Suprapubic skin (tissue), 4 donors: ENCODE measurements around the gene MYO9B. TPM values are rescaled to one million over a fixed set of nuclear protein-coding genes. Genes with fewer than 3 reads are reported as not detected.

Source experiments
- DNase-seq, 2 donors: peaks; one replicate each; pipeline ENCODE4 v3.0.0-alpha.2; 2019; ENCODE audit warnings: low spot score in 2 of 2
- H3K27ac ChIP-seq: fragments of 200-600 bp; sonication (generic); one replicate; pipeline ENCODE4 v1.5.1; 2019
- H3K27me3 ChIP-seq: fragments of 200-600 bp; sonication (generic); one replicate; pipeline ENCODE4 v1.5.1; 2019
- H3K36me3 ChIP-seq: fragments of 200-600 bp; sonication (generic); one replicate; pipeline ENCODE4 v1.5.1; 2019
- H3K4me1 ChIP-seq: fragments of 200-600 bp; sonication (generic); one replicate; pipeline ENCODE4 v1.5.1; 2019
- H3K4me3 ChIP-seq: fragments of 200-600 bp; sonication (generic); one replicate; pipeline ENCODE4 v1.5.1; 2019; ENCODE audit warnings: mild to moderate bottlenecking
- H3K9me3 ChIP-seq: fragments of 200-600 bp; sonication (generic); one replicate; pipeline ENCODE4 v1.5.1; 2019
- EP300 ChIP-seq: sonication (generic); formaldehyde crosslinking; IDR thresholded peaks from one replicate; pipeline ENCODE4 v1.6.1; 2017; ENCODE audit warnings: antibody characterized with exemption
- POLR2A ChIP-seq, 2 donors: fragments of 450-650 bp; IDR thresholded peaks; one replicate each; pipeline ENCODE4 v1.6.1; 2017; ENCODE audit warnings: antibody characterized with exemption in 2 of 2, mild to moderate bottlenecking in 2 of 2, moderate library complexity in 2 of 2
- POLR2AphosphoS5 ChIP-seq, 3 donors: sonication (generic); formaldehyde crosslinking; IDR thresholded peaks; one replicate each; pipeline ENCODE4 v1.6.1; 2017; ENCODE audit warnings: antibody characterized with exemption in 3 of 3
- WGBS: methylation state at CpG from one replicate; pipeline ENCODE4 v1.1.5; 2018; 5-methylcytosine and 5-hydroxymethylcytosine counted together
- total RNA-seq, 4 donors: library from RNA; depleted of rRNA; stranded (reverse); fragments of >200 nt; gene quantifications; one replicate each; pipeline ENCODE4 v1.1.0, GENCODE V29; 2016
- TF ChIP-seq, protein P1 (sequence below), 2 donors: fragments of 200-600 bp in 1 of 2; fragments of 450-650 bp in 1 of 2; sonication (generic) in 1 of 2; IDR thresholded peaks; one replicate each; pipeline ENCODE4 v1.5.1; 2016 to 2019; ENCODE audit warnings: antibody characterized with exemption in 2 of 2, mild to moderate bottlenecking in 1 of 2, moderate library complexity in 1 of 2

The MYO9B gene
- total RNA-seq, 4 donors from 2014 or later: 43.6 to 99.9 (median 69.5) TPM

DNA sequence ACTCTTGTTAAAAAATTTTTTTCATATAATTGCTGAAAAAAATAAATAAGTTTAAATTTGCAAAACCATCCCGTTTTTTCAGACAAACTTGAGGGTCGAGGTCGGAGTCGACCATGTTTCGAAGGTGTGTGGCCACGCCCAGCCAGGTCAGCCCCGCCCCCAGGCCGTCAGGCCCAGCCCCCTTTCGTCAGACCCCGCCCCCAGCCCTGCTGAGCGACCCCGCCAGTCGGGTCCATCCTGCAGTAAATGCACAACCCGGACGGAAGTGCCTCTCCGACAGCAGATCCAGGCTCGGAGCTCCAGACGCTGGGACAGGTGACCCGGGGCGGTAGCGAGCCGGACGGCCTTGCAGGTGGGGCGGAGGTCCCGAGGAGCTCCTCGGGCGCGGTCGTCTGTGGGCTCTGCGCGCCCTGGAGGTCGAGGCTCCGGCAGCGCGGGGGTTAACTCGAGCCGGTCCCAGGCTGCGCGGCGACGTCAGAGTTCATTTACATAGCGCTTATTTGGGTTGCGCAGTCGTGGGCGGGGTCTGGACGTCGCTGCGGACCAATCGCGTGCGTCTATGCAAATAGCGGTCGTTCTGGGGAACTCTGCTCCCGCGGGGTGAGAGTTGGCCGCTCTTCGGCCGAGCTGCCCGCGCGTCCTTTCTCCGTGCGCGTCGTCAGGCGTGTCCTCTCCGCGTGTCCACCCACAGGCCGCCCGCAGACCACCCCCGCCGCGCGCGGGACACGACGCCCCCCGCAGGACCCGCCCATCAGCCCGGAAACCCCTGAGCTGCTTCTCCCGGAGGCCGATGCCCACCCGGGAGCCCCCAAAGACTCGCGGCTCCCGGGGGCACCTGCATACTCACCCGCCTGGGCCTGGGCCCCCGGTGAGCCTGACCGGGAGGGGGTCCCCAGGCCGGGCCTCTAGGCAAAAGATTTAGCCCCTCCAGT is 150.7 kb downstream of the MYO9B start, which contains the start of gene OCEL1:
Gene OCEL1 (plus strand): TSS at position 225 of the 932 bp plus-strand sequence. CDS start 22 bp downstream, at position 247.
- Histone ChIP-seq H3K36me3 (peaks cover 3% of the 10 kb centered on the region), H3K27me3 (no peaks in the 10 kb centered on the region), H3K4me3 (peak within 1 kb of the TSS; percentile 67), H3K4me1 (peaks cover 23% of the 10 kb centered on the region), H3K9me3 (no peaks in the 10 kb centered on the region), H3K27ac (peak within 1 kb of the TSS; percentile 81)
- WGBS: 0% methylated on average over 6 of the region's 90 CpGs
- DNase-seq: peak; percentile 99 to 100
- TF ChIP-seq EP300 (no peak), POLR2A (IDR thresholded peaks at IDR 0.05) (peak in 1 of 2 donors; percentile 13), POLR2AphosphoS5 (IDR thresholded peaks at IDR 0.05) (peak in 2 of 3 donors; percentile 78 to 94)
- TF ChIP-seq, protein P1, sequence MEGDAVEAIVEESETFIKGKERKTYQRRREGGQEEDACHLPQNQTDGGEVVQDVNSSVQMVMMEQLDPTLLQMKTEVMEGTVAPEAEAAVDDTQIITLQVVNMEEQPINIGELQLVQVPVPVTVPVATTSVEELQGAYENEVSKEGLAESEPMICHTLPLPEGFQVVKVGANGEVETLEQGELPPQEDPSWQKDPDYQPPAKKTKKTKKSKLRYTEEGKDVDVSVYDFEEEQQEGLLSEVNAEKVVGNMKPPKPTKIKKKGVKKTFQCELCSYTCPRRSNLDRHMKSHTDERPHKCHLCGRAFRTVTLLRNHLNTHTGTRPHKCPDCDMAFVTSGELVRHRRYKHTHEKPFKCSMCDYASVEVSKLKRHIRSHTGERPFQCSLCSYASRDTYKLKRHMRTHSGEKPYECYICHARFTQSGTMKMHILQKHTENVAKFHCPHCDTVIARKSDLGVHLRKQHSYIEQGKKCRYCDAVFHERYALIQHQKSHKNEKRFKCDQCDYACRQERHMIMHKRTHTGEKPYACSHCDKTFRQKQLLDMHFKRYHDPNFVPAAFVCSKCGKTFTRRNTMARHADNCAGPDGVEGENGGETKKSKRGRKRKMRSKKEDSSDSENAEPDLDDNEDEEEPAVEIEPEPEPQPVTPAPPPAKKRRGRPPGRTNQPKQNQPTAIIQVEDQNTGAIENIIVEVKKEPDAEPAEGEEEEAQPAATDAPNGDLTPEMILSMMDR (IDR thresholded peaks at IDR 0.05): no peak

DNA sequence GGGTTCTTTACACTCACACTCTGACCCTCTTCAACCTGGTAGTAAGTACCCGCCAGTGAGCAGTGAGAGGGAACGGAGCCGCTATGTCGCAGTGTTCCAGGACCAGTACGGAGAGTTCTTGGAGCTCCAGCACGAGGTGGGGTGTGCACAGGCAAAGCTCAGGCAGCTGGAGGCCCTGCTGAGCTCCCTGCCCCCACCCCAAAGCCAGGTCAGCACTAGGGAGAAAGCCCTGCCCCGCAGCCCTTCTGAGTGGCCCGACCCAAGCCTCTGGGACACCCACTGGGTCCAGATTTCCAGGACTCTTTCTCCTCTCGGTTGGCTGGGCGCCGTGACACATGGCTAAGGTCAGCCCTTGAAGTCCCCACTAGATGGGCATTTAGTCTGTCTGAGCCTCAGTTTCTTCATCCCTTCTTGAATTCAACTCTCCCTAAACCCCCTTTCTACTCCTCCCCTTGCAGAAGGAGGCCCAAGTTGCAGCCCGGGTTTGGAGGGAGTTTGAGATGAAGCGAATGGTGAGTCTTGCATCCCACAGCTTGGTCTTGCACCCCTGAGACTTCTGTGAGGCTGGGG is 152.3 kb downstream of the MYO9B start:
- Histone ChIP-seq H3K4me1 (peaks cover 23% of the 10 kb centered on the region), H3K36me3 (peaks cover 18% of the 10 kb centered on the region), H3K27me3 (no peaks in the 10 kb centered on the region), H3K27ac (no peak overlapping the region), H3K4me3 (no peak overlapping the region), H3K9me3 (no peaks in the 10 kb centered on the region)
- TF ChIP-seq POLR2A (IDR thresholded peaks at IDR 0.05): no peak
- TF ChIP-seq, protein P1 (IDR thresholded peaks at IDR 0.05): no peak
- TF ChIP-seq EP300: no peak
- TF ChIP-seq POLR2AphosphoS5 (IDR thresholded peaks at IDR 0.05): no peak
- DNase-seq: no peak
- WGBS: 78% methylated on average over 8 of the region's 13 CpGs

DNA sequence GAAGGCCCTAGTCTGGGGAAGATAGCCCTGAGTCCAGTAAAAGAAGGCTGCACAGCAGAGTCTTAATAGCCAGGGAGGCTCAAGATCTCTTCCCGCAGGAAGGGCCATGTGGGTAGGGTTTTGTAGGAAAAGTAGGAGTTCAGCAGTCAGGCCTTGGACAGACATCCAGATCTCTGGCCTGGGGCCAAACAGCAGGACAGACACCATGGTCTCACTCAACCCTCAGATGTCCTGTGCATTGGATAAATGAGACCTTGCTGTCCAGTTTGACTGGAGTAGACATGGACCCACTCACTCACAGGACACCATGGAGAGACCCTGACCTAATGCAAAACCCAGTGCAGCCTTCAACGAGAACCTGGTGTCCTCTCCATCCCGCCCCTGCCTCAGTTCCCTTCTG is 154.3 kb downstream of the MYO9B start:
- TF ChIP-seq, protein P1 (IDR thresholded peaks at IDR 0.05): no peak
- TF ChIP-seq POLR2A (IDR thresholded peaks at IDR 0.05) (no peak), EP300 (no peak), POLR2AphosphoS5 (IDR thresholded peaks at IDR 0.05) (no peak)
- no peaks in the 10 kb centered on the region for H3K27me3 ChIP-seq
- WGBS: 96% methylated on average over 3 of the region's 3 CpGs
- peaks cover 23% of the 10 kb centered on the region for H3K36me3 ChIP-seq
- no peak overlapping the region for H3K4me3 ChIP-seq
- H3K9me3 ChIP-seq: no peaks in the 10 kb centered on the region
- no peak overlapping the region for H3K27ac ChIP-seq
- H3K4me1 ChIP-seq: peaks cover 28% of the 10 kb centered on the region
- DNase-seq: no peak

DNA sequence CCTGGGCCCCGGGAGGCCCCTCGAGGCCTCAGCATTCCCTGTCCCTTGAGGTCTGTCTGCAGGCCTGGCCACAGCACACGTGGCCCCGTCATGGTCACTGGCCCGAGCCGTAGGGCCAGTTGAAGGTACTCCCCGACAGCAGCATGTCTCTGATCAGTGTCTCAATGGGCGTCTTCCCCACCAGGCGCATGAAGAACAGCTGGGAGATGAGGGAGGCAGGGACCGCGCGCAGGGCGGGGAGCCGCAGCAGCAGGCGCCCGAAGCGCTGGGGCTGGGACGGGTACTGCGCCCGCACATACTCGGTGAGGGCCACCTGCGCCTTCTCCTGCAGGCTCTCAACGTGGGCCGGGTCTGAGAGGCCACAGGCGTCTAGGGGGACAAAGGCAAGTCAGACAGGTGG is 156.7 kb downstream of the MYO9B start:
- Histone ChIP-seq H3K27ac (no peak overlapping the region), H3K4me3 (no peak overlapping the region), H3K4me1 (peaks cover 35% of the 10 kb centered on the region), H3K36me3 (peaks cover 23% of the 10 kb centered on the region), H3K27me3 (no peaks in the 10 kb centered on the region), H3K9me3 (no peaks in the 10 kb centered on the region)
- no peak for DNase-seq
- TF ChIP-seq POLR2A (IDR thresholded peaks at IDR 0.05) (no peak), EP300 (no peak), POLR2AphosphoS5 (IDR thresholded peaks at IDR 0.05) (no peak)
- TF ChIP-seq, protein P1 (IDR thresholded peaks at IDR 0.05): no peak
- 87% methylated on average over 24 of the region's 25 CpGs for WGBS

DNA sequence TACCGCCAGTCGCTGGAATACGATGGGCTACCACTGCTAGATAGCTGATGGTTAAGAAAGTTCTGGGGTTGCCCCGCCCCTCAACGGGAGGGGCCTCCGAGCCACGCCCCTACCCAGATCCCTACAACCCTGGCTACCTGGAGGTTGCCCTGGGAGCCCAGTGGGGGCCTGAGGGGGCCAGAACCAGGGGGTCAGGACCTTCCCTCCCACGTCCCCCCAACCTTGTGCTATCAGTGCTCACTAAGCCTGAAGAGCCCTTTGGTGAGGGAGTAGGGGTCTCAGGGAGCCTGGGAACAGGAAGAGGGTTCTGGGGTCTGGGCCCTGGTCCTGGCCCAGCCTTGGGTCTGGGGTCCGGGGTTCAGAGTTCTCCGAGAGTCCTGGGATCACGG is 159.3 kb downstream of the MYO9B start:
- 19% methylated on average over 7 of the region's 11 CpGs for WGBS
- Histone ChIP-seq H3K4me1 (peaks cover 30% of the 10 kb centered on the region), H3K4me3 (peak overlapping the region; percentile 59), H3K27ac (peak overlapping the region; percentile 40), H3K36me3 (peaks cover 32% of the 10 kb centered on the region), H3K27me3 (no peaks in the 10 kb centered on the region), H3K9me3 (no peaks in the 10 kb centered on the region)
- DNase-seq: no peak
- no peak for TF ChIP-seq POLR2AphosphoS5 (IDR thresholded peaks at IDR 0.05)
- TF ChIP-seq, protein P1 (IDR thresholded peaks at IDR 0.05): no peak
- no peak for TF ChIP-seq POLR2A (IDR thresholded peaks at IDR 0.05)
- no peak for TF ChIP-seq EP300
